ENCODE measurements around the gene CFL1. TPM values are rescaled to one million over a fixed set of nuclear protein-coding genes. Genes with fewer than 3 reads are reported as not detected.
A peak's percentile ranks its signal among the peaks of the same experiment; 100 is the strongest.

Gene CFL1
- 100 to 1,000 TPM; 654 to 731 TPM for total RNA-seq

DNA sequence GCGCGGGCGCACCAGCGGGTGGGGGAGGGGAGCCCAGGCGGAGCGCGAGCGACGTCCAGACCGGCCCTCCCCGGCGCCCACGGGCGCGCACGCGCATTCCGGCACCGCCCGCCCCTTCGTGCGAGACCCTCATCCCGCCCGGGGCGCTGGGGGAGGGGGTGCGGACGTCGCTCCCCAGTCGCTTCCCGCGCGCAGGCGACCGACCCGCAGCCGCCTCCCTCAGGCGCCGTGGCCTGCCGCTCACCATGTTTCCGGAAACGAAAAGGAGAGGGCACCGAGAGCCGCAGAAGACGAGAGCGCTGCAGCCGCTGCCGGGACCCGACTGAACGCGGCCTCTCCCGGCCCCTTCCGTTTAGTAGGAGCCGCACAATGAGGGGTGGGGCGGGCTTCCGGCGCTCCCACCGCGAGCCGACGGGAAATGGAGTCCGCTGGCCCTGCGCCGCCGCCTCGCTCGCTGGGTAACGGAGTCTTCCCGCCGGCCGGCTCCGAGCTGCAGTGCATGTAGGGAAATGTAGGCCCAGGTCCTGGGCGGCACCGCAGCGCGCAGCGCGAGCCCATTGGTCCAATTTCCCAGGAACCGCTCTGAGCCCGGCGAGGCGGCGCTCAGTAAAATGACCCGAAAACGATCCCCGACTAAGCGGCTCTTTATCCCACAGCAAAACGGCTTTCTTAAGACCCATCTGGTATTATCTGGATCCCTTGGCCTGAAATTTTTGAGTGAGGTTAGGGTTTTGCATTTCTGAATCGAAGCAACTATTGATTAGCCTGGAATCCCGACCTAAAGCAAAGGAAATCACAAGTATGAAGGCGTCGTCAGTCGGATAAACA is at the start of gene CFL1:
TSS of gene CFL1 (minus strand) at position 328 of the 828 bp plus-strand sequence. CDS start at position 247, 81 bp downstream.
- peak; percentile 99 for DNase-seq (ENCODE audit: low spot score)
- intact Hi-C loops (cut with DNase I), result loop anchor here (2.0 kb wide), 2 partner anchors 15 to 31 kb away; partner anchors contain the start of genes EFEMP2 and FIBP
- WGBS, result under 1% methylated on average over 67 of the region's 92 CpGs
- Histone ChIP-seq H3K36me3 (peaks cover 8 to 34% of the 10 kb centered on the region in 2 donors), H3K4me1 (replicated peaks) (peaks cover 12% of the 10 kb centered on the region), H3K9me3 (no peaks in the 10 kb centered on the region), H3K27ac (peak within 1 kb of the TSS; percentile 94 to 96), H3K4me3 (peak within 1 kb of the TSS; percentile 99), H3K27me3 (replicated peaks; ENCODE audit: insufficient read depth) (no peaks in the 10 kb centered on the region)
- TF ChIP-seq, protein P1, sequence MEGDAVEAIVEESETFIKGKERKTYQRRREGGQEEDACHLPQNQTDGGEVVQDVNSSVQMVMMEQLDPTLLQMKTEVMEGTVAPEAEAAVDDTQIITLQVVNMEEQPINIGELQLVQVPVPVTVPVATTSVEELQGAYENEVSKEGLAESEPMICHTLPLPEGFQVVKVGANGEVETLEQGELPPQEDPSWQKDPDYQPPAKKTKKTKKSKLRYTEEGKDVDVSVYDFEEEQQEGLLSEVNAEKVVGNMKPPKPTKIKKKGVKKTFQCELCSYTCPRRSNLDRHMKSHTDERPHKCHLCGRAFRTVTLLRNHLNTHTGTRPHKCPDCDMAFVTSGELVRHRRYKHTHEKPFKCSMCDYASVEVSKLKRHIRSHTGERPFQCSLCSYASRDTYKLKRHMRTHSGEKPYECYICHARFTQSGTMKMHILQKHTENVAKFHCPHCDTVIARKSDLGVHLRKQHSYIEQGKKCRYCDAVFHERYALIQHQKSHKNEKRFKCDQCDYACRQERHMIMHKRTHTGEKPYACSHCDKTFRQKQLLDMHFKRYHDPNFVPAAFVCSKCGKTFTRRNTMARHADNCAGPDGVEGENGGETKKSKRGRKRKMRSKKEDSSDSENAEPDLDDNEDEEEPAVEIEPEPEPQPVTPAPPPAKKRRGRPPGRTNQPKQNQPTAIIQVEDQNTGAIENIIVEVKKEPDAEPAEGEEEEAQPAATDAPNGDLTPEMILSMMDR (IDR thresholded peaks at IDR 0.05), result no peak
- TF ChIP-seq POLR2A (IDR thresholded peaks at IDR 0.05) (peak; percentile 97), POLR2AphosphoS5 (IDR thresholded peaks at IDR 0.05) (peak; percentile 99)

DNA sequence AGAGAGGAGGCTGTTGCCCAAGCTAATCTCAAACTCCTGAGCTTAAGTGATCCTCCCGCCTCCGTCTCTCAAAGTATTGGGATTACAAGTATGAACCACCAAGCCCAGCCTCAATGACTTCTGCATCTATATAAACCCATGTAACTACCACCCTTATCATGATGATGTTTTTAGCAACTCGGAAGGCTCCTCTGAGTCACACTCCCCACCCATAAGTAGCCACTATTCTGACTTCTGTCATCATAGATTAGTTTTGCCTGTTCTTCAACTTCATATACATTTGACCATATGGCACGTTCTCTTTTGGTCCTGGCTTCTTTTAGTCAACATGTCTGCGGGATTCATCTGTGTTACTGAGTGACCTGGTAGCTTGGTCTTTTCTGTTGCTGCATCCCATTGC is 48.6 kb upstream of the CFL1 start:
- 90% methylated on average over 5 of the region's 5 CpGs for WGBS
- H3K36me3 ChIP-seq, result no peaks in the 10 kb centered on the region
- intact Hi-C loops (cut with DNase I), result no loop called here
- no peak for TF ChIP-seq POLR2AphosphoS5 (IDR thresholded peaks at IDR 0.05)
- TF ChIP-seq, protein P1 (IDR thresholded peaks at IDR 0.05), result no peak
- H3K27ac ChIP-seq, result no peak overlapping the region
- H3K4me3 ChIP-seq, result no peak overlapping the region
- no peak for DNase-seq (ENCODE audit: low spot score)
- H3K4me1 ChIP-seq (replicated peaks), result no peaks in the 10 kb centered on the region
- H3K27me3 ChIP-seq (replicated peaks; ENCODE audit: insufficient read depth), result no peaks in the 10 kb centered on the region
- H3K9me3 ChIP-seq, result no peaks in the 10 kb centered on the region

DNA sequence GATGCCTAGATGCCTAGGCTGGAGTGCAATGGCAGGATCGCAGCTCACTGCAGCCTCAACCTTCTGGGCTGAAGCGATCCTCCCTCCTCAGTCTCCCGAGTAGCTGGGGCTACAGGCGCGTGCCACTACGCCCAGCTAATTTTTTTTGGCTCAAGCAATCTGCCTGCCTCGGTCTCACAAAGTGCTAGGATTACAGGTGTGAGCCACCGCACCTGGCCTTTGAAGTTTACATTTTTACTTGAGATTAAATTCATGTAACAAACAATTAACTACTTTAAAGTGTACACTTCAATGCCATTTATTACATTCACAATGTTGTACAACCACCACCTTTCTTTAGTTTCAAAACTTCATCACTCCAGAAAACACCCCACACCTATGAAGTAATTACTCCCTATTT is 45.7 kb upstream of the CFL1 start:
- Histone ChIP-seq H3K27ac (no peak overlapping the region), H3K4me3 (no peak overlapping the region), H3K9me3 (no peaks in the 10 kb centered on the region), H3K36me3 (no peaks in the 10 kb centered on the region), H3K4me1 (replicated peaks) (no peaks in the 10 kb centered on the region), H3K27me3 (replicated peaks; ENCODE audit: insufficient read depth) (no peaks in the 10 kb centered on the region)
- 73% methylated on average over 8 of the region's 8 CpGs for WGBS
- no peak for DNase-seq (ENCODE audit: low spot score)
- TF ChIP-seq, protein P1 (IDR thresholded peaks at IDR 0.05), result no peak
- TF ChIP-seq POLR2AphosphoS5 (IDR thresholded peaks at IDR 0.05) (no peak), POLR2A (IDR thresholded peaks at IDR 0.05) (no peak)
- intact Hi-C loops (cut with DNase I), result no loop called here

DNA sequence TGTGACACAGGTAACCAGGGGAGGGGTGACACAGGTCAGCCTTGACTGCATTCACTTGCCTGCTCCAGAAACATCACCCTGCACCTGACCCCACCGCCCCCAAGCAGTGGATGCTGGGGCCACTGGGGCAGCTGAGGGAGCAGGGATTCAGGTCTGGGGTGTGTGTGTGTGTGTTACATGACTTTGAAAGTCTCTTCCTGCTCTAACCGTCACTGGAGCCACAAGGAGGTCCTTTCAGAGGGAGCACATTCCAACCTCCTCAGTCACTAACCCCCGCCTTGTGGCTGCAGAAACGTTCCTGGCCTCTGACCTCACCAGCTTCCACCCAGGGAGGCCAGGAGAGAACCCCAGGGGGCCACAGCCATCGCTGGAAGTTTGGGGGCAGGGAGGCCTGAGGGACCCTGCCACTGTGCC is 45.1 kb upstream of the CFL1 start:
- Histone ChIP-seq H3K4me3 (no peak overlapping the region), H3K4me1 (replicated peaks) (no peaks in the 10 kb centered on the region), H3K36me3 (no peaks in the 10 kb centered on the region), H3K9me3 (no peaks in the 10 kb centered on the region), H3K27ac (no peak overlapping the region), H3K27me3 (replicated peaks; ENCODE audit: insufficient read depth) (no peaks in the 10 kb centered on the region)
- no peak for TF ChIP-seq POLR2A (IDR thresholded peaks at IDR 0.05)
- no peak for DNase-seq (ENCODE audit: low spot score)
- 39% methylated on average over 5 of the region's 5 CpGs for WGBS
- intact Hi-C loops (cut with DNase I), result no loop called here

DNA sequence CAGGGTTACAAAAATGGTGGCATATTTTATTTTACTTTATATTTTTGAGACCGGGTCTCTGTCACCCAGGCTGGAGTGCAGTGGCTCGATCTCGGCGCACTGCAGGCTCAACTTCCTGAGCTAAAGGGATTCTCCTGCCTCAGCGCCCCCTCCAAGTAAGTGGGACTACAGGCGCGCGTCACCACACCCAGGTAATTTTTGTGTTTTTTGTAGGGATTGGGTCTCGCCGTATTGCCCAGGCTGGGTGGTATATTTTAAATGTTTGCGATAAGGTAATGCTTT is 42.9 kb upstream of the CFL1 start:
- Histone ChIP-seq H3K4me3 (peak overlapping the region in 1 of 2 donors; percentile 45), H3K36me3 (no peaks in the 10 kb centered on the region), H3K9me3 (no peaks in the 10 kb centered on the region), H3K4me1 (replicated peaks) (no peaks in the 10 kb centered on the region), H3K27me3 (replicated peaks; ENCODE audit: insufficient read depth) (no peaks in the 10 kb centered on the region), H3K27ac (peak overlapping the region; percentile 9 to 32)
- intact Hi-C loops (cut with DNase I), result no loop called here
- WGBS, result 72% methylated on average over 11 of the region's 11 CpGs
- no peak for DNase-seq (ENCODE audit: low spot score)
- TF ChIP-seq POLR2AphosphoS5 (IDR thresholded peaks at IDR 0.05), result no peak
